ENCODE data around the gene TRPM1.

TRPM1 gene

GRCh38 chr15:30962079-30962478 lies 139.4 kb downstream of the TRPM1 start:
- no peak for DNase-seq

GRCh38 chr15:30958219-30958618 lies 143.3 kb downstream of the TRPM1 start:
- DNase-seq, result no peak

- peak; percentile 68 for DNase-seq
These were observed 145.1 kb downstream of the TRPM1 start for GRCh38 chr15:30956216-30957124.

- DNase-seq, result no peak
These were observed 146.9 kb downstream of the TRPM1 start for GRCh38 chr15:30954674-30955073.

GRCh38 chr15:30953731-30954378 lies 147.7 kb downstream of the TRPM1 start:
- peak; percentile 77 for DNase-seq

GRCh38 chr15:30953183-30953582 lies 148.3 kb downstream of the TRPM1 start:
- DNase-seq, result no peak

All from NCI-H226 (cell line).